Adrenal gland (tissue), 5 donors: ENCODE measurements around the gene IL4R.

Experiments used
- CTCF ChIP-seq, 6 experiments: fragments of 450-650 bp in 4 of 6; fragments of 200-600 bp in 2 of 6; sonication (generic) in 1 of 6; IDR thresholded peaks; 1 replicate in 5 of 6; 2 replicates in 1 of 6; pipeline versions ENCODE4 v1.5.1 to v1.8.0; 2016 to 2021; ENCODE audit warnings: antibody characterized with exemption in 6 of 6, mild to moderate bottlenecking in 2 of 6, moderate library complexity in 1 of 6
- POLR2A ChIP-seq, 2 donors: fragments of 450-650 bp; IDR thresholded peaks; one replicate each; pipeline ENCODE4 v1.6.1; 2017; ENCODE audit warnings: antibody characterized with exemption in 2 of 2, mild to moderate bottlenecking in 2 of 2, moderate library complexity in 1 of 2
- donor health status: DM: no; HTN: no; CAD: no.

GRCh38 chr16:27364493-27365141 lies 50.8 kb downstream of the IL4R start:
- TF ChIP-seq CTCF (IDR thresholded peaks at IDR 0.05), result no peak
- no peak for TF ChIP-seq POLR2A (IDR thresholded peaks at IDR 0.05)
